Stimulated activated CD4-positive, alpha-beta T cell treated with anti-CD3 and anti-CD28 coated beads, Interleukin-12 subunit alpha, Interleukin-12 subunit beta, amount 100 ng/mL, for 4 hours (primary cell): Measurements from ENCODE around the gene DNER.
"Not testable (repeated sequence)": the region's sequence is repeated elsewhere in the genome, so short reads cannot be mapped to it uniquely, and the experiment has no call there.

ENCODE experiments used
- DNase-seq: peaks from one replicate; pipeline ENCODE4 v3.0.0-alpha.2; 2020

DNER gene

DNA sequence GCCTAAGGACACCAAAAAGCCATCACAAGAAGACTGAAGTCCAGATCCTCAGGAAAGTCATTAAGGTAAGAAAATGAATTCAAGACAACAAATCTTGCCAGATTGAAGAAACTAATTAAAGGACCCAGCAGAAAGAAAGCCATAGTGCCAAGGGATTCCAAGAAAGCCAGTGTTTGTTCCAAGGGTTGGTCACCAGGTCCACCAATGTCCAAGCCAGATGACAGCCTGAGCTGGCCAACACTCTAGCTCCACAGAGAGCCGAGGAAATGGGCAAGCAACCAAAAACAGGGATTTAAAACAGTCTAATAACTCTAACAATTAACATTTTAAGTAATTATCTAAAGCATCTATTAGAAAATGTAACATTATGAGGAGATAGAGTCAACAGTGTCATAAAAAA, 49.2 kb downstream of the DNER start:
- DNase-seq: no peak

DNA sequence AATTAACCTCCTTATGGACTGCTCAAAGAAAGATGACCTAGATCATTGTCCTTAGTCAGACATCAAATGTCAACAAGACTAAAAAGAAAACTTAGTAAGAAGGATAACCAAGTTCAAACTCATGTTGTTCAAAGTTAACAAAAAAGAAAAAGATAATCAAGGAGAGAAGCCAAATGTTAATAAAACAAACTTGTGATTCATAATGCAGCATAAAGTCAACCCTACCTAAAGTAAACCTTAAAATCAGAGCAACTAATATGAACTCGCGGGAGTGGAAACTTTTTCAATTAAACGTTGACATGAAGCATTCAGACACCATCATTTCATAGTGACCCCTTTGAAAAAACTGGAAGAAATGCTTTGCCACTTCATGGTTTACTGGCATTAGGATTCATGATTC, 52.9 kb downstream of the DNER start:
- no peak for DNase-seq

DNA sequence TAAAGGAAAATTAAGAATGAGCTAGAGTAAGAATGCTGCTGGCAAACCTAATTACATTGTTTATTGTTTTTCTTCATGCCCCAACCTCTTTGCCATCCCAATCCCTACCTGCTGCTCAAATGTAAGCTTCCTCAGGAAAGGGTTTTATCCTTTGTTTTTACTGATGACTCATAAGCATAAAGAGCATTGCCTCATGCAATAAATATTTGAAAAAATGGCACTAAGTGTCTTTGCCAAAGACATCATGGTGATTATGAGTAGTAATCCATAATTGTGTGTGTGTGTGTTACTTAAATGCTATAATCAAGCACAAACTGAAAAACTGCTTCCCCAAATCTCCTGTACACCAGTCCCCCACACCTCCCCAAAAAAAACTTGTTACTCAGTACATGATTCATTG, 53.4 kb downstream of the DNER start:
- no peak for DNase-seq

DNA sequence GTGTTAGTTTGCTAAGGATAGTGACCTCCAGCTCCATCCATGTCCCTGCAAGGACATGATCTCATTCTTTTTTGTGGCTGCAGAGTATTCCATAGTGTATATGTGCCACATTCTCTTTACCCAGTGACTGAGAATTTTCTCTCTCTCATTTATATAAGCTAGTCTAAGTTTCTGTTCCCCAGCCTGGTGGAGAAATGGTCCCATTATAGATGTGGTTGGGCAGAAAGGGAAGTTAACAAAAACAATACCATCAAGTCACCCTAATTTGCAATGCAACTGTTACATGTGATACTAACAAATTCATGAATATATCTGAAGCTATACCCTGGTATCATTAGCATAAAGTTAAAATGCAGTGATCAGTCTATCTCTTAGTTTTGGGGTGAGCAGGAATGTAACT, 54.0 kb downstream of the DNER start:
- no peak for DNase-seq

DNA sequence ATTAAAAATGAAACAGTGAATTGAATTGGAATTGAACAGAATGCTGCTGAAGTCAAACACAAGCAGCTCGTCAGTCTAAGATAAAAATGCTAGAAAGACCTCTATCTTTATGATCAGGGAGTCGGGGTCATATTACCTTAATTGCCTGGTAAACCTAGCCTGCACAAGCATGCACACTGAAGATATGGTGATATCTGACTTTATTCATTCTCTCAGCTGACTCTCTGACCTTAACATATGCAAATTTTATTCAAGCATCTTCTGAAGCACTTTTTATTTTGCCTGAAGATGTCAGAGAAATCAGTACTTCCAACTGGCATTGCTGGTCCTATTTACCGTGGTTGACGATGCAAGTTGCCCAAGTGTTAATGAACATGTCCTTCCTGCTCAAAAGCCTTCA, 56.4 kb downstream of the DNER start:
- no peak for DNase-seq

DNA sequence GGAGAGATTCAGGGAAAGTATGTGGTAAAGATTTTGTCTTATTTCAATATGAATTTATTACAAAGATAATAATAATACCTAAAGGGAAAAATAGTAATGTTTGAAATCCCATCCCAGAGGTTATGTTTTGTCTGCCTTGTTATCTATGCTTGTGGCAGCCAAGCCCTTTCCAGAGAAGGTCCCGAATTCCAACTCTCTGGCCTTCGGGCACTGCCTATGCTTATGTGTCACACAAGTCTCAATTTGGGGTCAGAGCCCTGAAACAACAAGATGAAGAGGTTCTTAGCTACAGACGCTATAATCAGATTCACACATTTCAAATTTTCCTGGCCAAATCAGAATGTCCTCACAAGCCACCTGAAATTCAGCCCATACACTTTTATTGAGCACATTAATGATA, 59.9 kb downstream of the DNER start:
- DNase-seq: no peak

DNA sequence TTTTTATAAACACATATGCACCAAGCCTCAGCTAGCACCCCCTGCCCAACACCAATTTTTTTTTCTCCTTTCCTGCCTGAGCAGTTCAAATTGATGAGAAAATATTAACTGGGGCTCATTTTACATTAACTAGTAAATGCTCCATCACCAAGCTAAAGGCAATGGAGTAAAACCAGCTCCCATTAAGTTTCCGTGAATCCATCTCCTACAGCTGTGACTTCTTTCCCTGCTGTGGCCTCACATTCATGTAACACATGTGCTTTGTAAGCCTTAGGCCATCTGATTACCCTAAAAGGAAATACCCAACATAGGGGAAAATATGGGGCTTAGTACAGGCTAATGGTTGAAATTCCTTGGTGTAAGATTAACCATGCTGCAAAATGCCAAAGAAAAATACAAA, 60.8 kb downstream of the DNER start:
- DNase-seq: no peak

DNA sequence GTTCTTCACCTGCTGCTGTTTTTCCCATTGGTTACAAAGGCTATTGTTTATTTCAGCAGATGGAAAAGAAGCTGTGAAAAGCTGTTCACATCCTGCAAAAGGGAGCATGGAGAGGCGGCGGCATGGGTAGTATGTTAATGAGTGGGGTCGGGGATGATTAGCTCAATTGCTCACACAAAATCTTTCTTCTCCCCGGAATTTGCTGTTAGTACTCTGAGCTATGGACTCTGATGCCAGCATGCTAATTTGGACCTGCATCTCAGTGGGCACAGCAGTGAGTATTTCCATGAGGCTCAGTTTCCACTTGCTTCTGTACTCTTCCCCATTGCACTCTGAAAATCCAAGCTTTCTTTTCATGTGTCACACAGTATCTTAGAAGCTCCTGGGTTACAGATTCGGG, 61.6 kb downstream of the DNER start:
- no peak for DNase-seq

DNA sequence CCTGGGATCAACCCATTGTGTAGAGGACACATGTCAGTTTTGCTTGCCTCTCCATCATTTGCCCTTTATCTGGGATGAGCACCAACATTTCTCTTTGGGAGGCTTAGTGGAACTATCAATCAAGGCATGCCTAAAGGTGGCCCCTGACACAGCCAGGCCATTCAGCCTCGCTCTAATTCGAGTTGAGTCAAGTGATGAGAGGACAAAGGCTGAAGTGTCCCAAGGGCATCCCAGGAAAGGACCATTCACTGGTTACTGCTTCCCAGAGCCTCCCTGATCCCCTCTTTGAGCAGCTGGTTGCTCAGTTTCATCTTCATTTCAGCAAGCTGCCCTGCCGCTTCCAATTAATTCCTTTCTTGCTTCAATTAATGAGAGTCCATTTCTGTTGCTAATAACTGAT, 63.5 kb downstream of the DNER start:
- no peak for DNase-seq

DNA sequence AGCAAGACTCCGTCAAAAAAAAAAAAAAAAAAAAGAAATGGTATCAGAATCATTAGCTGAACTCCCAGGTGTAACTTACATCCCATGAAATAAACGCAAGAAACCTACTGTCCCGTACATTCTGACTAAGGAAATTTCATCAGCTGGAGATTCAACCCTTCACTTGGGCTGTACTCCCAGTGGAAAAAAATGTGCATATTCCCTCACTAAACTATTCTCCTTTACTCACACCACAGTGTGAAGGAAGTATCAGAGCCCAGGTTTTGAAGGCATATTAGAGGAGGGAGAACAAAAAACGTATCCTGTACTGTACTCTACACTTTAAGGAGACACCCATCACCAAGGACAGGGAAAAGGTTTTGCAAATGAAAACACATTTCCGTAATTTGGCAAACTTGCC, 64.3 kb downstream of the DNER start:
- DNase-seq: no peak

DNA sequence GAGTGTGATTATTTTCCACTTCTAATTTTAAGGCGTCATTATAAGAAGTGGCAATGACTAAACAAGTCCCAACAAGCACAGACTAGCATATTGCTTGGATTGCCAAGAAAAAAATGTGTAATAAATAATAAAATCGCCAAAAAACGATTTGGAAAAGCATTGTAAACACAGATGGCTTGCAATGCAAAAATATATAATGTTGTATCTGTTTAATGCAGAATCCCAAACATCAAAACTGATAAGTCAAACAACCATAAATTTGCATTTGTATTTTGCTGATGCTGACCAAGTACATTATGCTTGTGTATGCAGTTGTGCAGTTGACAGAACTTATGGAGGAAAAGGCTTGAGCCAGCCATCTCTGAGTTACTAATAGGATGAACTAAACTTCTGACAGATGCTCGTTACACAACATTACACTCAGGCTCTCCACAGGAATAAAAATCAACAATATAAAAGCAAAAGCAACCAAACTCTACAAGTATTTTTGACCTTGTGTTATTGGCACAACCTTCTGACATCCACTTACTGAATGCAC, 68.1 kb downstream of the DNER start:
- DNase-seq: no peak

DNA sequence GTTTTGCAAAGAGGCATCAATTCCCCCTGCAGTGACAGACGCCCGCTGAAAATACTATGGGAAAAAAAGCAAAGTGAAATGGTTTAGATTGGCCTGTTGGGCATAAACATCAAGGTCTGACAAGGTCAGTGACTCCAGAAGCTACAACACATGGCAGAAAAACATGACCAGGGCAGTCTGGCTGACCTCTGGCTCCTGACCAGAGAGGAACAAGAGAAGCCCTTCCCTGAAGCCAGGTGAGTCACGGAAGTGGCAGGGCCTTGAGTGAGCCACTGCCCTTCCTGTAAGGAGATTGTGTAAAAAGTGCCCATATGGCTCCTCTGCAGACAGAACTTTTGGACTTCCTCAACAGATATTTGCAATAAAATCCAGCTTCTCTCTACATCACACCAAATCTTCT, 72.0 kb downstream of the DNER start:
- DNase-seq: no peak

DNA sequence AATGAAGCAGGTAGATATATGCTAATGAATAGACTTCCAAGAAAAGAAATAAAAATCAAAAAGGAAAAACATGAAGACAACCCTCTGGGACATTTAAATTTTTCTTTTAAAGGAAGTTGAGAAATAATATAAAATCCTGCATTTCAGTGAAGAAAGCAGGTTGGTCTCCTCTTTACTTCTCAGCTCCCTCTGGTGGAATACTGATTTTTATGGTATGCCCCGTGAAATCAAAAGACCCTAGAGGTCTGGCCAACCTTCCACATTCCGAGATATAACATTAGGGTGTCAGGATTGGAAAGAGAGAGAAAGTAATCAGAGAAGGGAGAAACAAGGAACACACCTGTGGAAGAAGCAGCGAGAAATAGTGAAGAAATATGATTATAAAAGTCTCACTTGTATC, 72.7 kb downstream of the DNER start:
- no peak for DNase-seq

DNA sequence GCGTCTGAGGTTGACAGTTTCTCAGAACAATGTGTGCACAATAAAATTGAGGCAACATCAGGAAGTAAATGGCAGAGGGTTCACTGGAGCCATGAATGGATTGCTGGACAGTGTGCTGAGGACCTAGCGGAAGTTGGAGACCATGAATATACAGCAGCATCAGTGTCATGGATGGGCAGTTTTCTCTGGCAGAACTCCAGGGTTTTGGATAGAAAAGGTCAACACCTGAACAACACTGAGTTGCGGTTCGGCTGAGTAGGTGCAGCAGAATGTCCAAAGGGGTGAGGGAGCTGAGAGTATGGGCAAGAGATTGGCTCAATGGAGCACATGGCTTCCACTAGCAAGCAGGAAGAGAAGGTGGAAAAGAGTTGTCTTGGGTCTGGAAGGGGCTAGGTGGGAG, 73.7 kb downstream of the DNER start:
- no peak for DNase-seq

DNA sequence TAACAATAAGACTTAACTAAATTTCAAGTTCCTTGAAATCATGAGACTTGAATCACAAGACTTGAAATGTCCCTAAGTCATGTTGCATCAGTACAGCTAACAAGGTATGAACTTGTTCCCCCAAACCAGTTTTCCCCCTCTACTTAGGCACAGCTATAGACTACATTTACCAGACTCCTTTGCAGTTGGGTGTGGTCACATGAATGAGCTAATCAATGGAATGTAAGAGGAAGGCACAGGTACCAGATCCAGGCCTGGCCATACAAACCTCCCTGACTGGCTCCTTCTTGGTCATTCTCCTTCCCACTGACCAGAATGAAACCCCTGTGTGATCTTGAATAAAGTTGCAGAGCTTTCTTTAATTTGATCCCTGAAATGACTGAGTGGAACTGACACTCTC, 77.8 kb downstream of the DNER start:
- DNase-seq: no peak

DNA sequence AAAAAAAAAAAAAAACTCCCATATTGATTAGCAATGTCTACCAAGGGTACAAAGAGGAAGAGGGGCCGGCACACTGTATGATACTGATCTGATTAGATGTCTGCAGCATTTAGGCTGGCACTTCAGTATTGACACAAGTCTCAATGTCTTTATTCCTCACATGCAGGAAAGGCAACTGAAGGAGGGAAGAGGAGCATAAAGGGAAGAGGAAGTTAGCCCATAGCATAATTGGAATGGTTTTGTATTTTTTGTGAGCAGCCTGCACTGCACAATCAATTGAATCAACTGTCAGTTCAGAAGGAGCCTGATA, 79.0 kb downstream of the DNER start:
- no peak for DNase-seq

DNA sequence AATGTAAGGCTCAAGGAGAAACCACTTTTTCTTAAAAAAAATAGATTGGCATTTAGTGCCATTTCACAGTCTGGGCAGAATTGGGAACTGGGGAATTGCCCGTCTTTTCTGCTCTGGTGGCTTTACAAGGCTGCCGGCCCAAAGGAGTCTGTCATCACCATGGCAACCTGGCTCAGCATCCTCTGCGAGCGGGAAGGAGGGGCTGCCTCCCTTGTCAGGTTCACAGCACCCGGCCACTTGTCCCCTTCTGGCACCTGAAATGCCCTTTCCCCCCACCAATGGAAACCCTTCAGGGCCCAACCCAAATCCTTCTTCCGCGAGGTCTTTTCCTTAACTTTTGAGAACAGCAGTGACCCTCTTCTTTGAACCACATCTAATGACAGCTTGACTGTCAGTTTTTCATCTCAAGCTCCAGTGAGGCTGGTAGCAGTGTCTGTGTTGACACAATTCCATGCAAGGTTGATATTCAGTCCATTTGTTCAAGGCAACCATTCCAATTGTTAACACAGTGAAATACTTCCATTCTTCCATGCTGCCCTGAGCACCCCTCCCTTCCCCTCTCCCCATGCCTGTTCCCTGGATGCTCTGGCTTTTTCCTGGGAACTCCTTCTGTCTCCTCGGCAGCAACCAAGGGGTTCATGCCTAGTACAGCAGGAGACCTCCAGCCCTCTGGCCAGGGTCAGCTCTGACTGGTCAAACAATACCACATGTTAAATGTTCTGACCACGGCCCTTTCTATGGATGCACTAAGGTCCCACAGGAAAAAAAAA, 79.6 kb downstream of the DNER start:
- no peak for DNase-seq

DNA sequence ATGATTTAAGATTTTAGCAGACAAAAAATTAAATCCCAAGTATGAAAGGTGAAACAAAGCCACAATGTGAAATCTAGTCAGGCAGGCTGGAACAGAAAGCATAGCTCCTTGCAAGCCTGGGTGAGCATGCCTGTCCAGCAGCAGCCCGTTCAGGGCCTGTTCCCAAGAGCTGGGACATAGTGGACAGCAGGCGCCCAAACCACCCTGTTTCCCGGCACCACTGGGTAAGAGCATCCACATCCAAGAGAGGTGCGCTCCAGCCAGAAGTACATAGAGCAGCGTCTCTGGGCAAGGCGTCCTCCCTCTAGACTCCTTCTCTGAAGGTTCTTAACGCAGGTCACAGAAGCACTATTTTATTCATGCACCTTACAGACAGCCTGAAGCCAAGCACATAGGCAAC, 80.8 kb downstream of the DNER start:
- no peak for DNase-seq

DNA sequence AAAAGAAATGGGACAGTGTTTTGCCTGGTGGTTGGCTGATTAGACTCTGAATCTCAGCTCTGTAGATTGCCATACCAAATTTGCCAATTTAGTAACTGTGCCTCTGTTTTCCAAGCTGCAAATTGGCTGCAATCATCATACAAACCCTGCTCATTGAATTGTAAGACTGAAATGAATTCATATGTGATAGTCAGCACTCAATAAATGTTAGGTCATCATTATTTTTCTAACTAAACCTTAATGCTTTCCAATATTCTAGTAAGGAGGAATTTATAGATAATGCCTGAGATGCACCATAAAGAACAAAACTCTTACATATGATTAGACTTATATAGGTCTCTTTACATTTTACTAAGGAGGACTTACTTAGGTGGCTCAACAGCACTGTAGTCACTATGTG, 85.3 kb downstream of the DNER start:
- no peak for DNase-seq

DNA sequence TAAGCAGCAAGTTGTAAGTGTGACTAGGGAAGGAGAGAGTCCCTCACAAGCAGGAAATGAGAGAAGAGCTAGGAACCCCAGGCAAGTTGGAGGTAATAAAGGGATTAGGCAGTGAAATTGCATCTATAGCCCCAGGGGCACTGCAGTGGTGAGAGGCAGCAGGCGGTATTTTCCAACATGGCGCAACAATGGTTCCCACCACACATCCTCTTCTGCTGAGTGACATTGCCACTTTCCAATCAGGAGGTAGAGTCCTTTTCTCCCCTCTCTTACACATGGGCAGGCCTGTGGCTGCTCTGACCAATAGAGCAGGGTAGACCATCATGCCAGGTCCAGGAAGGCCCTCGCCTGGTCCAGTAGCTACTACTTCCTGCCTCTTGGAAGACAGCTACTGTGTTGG, 86.6 kb downstream of the DNER start:
- DNase-seq: no peak

DNA sequence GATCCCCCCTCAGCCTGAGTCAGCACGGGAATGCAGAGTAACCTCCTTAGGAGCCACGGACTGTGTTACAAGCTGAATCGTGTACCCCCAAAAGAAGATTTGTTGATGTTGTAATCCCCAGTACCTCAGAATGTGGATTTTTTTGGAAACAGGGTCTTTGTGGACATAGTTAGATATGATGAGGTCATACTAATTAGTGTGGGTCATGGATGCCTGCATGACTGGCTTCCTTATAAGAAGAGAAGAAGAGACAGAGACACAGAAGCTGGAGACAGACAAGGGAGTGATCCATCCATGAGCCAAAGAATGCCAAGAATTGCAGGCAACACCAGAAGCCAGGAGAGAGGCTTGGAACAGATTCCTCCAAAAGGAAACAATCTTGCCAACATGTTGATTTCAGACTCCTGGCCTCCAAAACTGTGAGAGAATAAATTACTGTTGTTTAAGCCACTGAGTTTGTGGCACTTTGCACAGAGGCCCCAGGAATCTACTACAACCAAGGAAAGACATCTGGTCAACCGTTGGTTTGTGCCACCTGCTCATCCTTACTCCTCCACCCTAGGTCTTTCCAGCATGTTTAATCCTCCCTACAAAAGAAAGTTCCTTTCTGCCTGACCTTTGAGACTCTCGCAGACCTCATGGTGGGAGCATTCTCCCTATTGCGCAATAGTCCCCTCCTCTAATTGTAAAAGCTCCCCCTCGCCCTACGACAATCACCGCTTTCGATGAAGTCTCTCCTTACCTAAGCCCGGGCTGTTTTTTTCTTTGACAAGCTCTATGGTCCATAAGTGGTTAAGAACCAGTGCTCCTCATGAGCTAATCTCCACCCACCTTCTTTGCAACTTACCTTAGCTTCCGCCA, 91.6 kb downstream of the DNER start:
- DNase-seq: no peak

DNA sequence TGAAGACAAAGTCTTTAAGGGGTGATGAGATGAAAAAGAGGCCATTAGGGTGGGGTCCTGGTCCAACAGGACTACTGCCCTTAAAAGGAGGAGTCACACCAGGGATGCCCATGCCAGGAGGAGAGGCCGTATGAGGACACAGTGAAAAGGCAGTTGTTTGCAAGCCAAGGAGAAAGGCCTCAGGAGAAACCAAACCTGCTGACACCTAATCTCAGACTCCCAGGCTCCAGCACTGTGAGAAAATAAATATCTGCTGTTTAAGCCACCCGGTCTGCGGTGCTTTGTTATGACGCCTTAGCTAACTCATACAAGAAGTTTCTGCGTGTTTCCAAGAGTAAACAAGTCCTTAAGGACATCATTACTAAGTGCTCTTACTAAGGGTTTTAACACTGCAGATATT, 93.6 kb downstream of the DNER start:
- DNase-seq: no peak

DNA sequence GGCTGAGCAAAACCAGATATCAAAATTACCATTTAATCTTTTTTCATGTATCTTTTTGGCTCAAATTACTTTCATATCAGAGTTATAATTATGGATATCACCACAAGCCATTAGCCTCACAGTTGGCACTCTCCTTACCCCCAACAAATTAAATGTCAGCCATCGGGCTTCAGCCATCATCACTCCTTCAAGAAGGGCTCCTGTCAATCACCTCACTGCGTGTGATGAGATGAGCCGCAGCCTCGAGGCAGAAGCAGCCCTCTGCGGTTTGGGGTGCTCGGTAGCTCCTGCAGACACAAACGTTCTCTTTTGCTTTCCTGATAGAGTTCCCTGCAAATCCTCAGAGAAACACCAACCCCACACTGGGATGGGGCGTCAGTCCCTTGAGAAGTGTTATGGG, 94.1 kb downstream of the DNER start:
- no peak for DNase-seq

DNA sequence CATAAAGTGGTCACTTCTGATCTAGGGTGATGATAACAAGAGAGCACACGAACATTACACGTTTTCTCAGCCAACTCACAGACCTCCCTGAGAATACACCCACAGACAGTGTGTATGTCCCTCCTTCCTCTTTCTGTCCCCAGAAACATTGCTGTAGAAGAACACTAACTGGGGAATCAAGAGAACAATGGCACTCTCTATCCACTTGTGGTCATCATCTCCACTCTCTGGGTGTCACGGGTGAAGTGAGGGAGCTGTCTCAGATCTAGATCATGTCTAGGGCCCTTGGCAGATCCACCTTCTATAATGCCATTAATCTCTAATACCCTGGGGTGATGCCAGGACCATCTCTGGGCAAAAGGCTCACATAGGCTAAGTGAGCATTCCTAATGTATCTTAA, 97.9 kb downstream of the DNER start:
- DNase-seq: no peak

DNA sequence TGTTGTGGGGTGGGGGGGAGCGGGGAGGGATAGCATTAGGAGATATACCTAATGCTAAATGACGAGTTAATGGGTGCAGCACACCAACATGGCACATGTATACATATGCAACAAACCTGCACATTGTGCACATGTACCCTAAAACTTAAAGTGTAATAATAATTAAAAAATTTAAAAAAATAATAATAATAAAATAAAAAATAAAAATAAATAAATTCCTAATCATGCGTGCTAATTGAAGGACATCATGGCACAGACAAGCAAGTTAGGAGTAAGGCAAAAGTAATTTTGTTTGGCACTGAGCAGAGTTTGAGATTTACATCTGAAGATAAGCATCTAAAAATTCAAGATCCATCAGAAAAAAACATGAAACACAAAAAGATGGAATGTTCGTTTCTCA, 100.3 kb downstream of the DNER start:
- DNase-seq: not testable (repeated sequence)
